ENCODE data around the gene PDE1A.

Gene PDE1A

DNA sequence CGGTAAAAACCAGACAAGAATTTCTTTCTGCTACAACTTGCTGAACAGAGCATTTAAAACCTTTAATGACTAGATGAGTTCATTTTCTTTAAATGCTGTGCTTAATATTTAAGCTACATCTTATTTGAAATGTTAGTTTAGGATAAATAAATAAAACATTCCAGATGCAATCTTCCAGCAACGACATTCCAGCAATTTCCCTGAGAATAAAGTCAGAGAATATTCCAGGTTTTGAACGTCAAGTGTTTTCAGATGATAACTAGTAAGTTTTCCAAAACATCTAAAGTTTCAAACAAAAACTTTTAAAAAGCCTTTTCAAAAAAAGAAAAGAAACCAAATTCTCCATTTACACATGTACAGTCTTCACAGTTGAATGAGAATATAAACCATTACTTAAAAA lies 336.4 kb downstream of the PDE1A start:
- TF ChIP-seq CTCF (IDR thresholded peaks at IDR 0.05; ENCODE audit: low read depth, low read length) = no peak
- H3K4me3 ChIP-seq (ENCODE audit: low read depth, low read length) = no peak overlapping the region
- no peaks in the 10 kb centered on the region for H3K4me1 ChIP-seq
- no peaks in the 10 kb centered on the region for H3K9me3 ChIP-seq
- no peak for DNase-seq
- H3K27me3 ChIP-seq = no peaks in the 10 kb centered on the region
- no peaks in the 10 kb centered on the region for H3K36me3 ChIP-seq

Data from BE2C (cell line).